Measurements from ENCODE around the gene RAB14.

The RAB14 gene

GRCh38 chr9:121201738-121202533 lies at the start of gene RAB14:
TSS of gene RAB14 (minus strand) at chr9:121201869. CDS start at chr9:121193412, 8,457 bp downstream.
- peak; percentile 99 for DNase-seq (ENCODE audit: low spot score)

GRCh38 chr9:121249563-121249962 lies 47.9 kb upstream of the RAB14 start:
- no peak for DNase-seq (ENCODE audit: low spot score)

- no peak for DNase-seq (ENCODE audit: low spot score)
Observed at GRCh38 chr9:121246821-121247561, 45.3 kb upstream of the RAB14 start.

GRCh38 chr9:121242959-121243346 lies 41.3 kb upstream of the RAB14 start:
- no peak for DNase-seq (ENCODE audit: low spot score)

- no peak for DNase-seq (ENCODE audit: low spot score)
Observed at GRCh38 chr9:121242219-121242958, 40.7 kb upstream of the RAB14 start.

GRCh38 chr9:121240472-121241135 lies 38.9 kb upstream of the RAB14 start:
- DNase-seq (ENCODE audit: low spot score) = no peak

GRCh38 chr9:121239851-121240250 lies 38.2 kb upstream of the RAB14 start:
- DNase-seq (ENCODE audit: low spot score) = no peak

GRCh38 chr9:121239071-121239470 lies 37.4 kb upstream of the RAB14 start:
- DNase-seq (ENCODE audit: low spot score) = no peak

GRCh38 chr9:121237916-121238315 lies 36.2 kb upstream of the RAB14 start:
- DNase-seq (ENCODE audit: low spot score) = no peak

GRCh38 chr9:121235512-121235911 lies 33.8 kb upstream of the RAB14 start:
- DNase-seq (ENCODE audit: low spot score) = no peak

- DNase-seq (ENCODE audit: low spot score) = no peak
Observed at GRCh38 chr9:121234832-121235161, 33.1 kb upstream of the RAB14 start.

- no peak for DNase-seq (ENCODE audit: low spot score)
Observed at GRCh38 chr9:121233906-121234831, 32.5 kb upstream of the RAB14 start.

GRCh38 chr9:121232251-121232650 lies 30.6 kb upstream of the RAB14 start:
- no peak for DNase-seq (ENCODE audit: low spot score)

GRCh38 chr9:121230256-121230655 lies 28.6 kb upstream of the RAB14 start:
- no peak for DNase-seq (ENCODE audit: low spot score)

- DNase-seq (ENCODE audit: low spot score) = no peak
Observed at GRCh38 chr9:121227862-121228261, 26.2 kb upstream of the RAB14 start.

GRCh38 chr9:121226175-121226574 lies 24.5 kb upstream of the RAB14 start:
- no peak for DNase-seq (ENCODE audit: low spot score)

- DNase-seq (ENCODE audit: low spot score) = no peak
Observed at GRCh38 chr9:121225240-121225639, 23.6 kb upstream of the RAB14 start.

- no peak for DNase-seq (ENCODE audit: low spot score)
Observed at GRCh38 chr9:121222524-121223171, 21.0 kb upstream of the RAB14 start.

- no peak for DNase-seq (ENCODE audit: low spot score)
Observed at GRCh38 chr9:121221664-121222055, 20.0 kb upstream of the RAB14 start.

- DNase-seq (ENCODE audit: low spot score) = no peak
Observed at GRCh38 chr9:121220996-121221663, 19.5 kb upstream of the RAB14 start.

All from HuH-7 (cell line).